NCI-H2196 treated with DMSO at 0.1 percent for 48 hours (cell line): ENCODE measurements around the gene NTPCR.

Experiments used
- DNase-seq: peaks from one replicate; lab custom pipeline; 2025; ENCODE audit not compliant: unreplicated experiment; lab: John Stamatoyannopoulos, UW

Gene NTPCR

GRCh38 chr1:233006108-233006507 is 55.7 kb downstream of the NTPCR start:
- DNase-seq, result no peak

- no peak for DNase-seq
Observed at GRCh38 chr1:233006541-233006973, 56.1 kb downstream of the NTPCR start.

- DNase-seq, result no peak
Observed at GRCh38 chr1:233010146-233010545, 59.7 kb downstream of the NTPCR start.

- no peak for DNase-seq
Observed at GRCh38 chr1:233012021-233012420, 61.6 kb downstream of the NTPCR start.

- no peak for DNase-seq
Observed at GRCh38 chr1:233015965-233016364, 65.6 kb downstream of the NTPCR start.

GRCh38 chr1:233016798-233017197 is 66.4 kb downstream of the NTPCR start:
- DNase-seq, result no peak

GRCh38 chr1:233019083-233019482 is 68.7 kb downstream of the NTPCR start:
- no peak for DNase-seq

- DNase-seq, result no peak
Observed at GRCh38 chr1:233019778-233020325, 69.4 kb downstream of the NTPCR start.

GRCh38 chr1:233020426-233020825 is 70.0 kb downstream of the NTPCR start:
- no peak for DNase-seq

GRCh38 chr1:233022246-233022645 is 71.8 kb downstream of the NTPCR start:
- DNase-seq, result no peak

GRCh38 chr1:233024199-233024598 is 73.8 kb downstream of the NTPCR start:
- DNase-seq, result no peak

GRCh38 chr1:233025157-233025556 is 74.7 kb downstream of the NTPCR start:
- no peak for DNase-seq

GRCh38 chr1:233025567-233025966 is 75.2 kb downstream of the NTPCR start:
- no peak for DNase-seq

GRCh38 chr1:233027046-233027445 is 76.6 kb downstream of the NTPCR start:
- DNase-seq, result no peak

- no peak for DNase-seq
Observed at GRCh38 chr1:233031521-233031920, 81.1 kb downstream of the NTPCR start.

- no peak for DNase-seq
Observed at GRCh38 chr1:233032916-233033315, 82.5 kb downstream of the NTPCR start.

- DNase-seq, result no peak
Observed at GRCh38 chr1:233033361-233033760, 83.0 kb downstream of the NTPCR start.
